HG02885 (cell line): ENCODE measurements around the gene ZNF605.
"Not testable (repeated sequence)": the region's sequence is repeated elsewhere in the genome, so short reads cannot be mapped to it uniquely, and the experiment has no call there.

Source experiments
- ATAC-seq: cut with Tn5 transposase; IDR thresholded peaks from one replicate; pipeline ENCODE4 v1.9.1; 2021; ENCODE audit warnings: mild to moderate bottlenecking; ENCODE audit not compliant: unreplicated experiment, poor library complexity

ZNF605 gene

GRCh38 chr12:132956011-132956788 lies at the start of gene ZNF605:
Gene ZNF605 (minus strand): TSS chr12:132956306. CDS start chr12:132945635, 10,671 bp downstream.
- peak; percentile 93 for ATAC-seq

GRCh38 chr12:132998741-132999140 lies 42.6 kb upstream of the ZNF605 start:
- ATAC-seq: no peak

GRCh38 chr12:132986885-132987225 lies 30.7 kb upstream of the ZNF605 start:
- no peak for ATAC-seq

- ATAC-seq: peak; percentile 97
Observed at GRCh38 chr12:132986001-132986884, 30.1 kb upstream of the ZNF605 start, which contains the start of gene ZNF26. Gene ZNF26 (plus strand): TSS chr12:132986367. CDS start chr12:132986841, 474 bp downstream.

GRCh38 chr12:132976870-132977269 lies 20.8 kb upstream of the ZNF605 start:
- not testable (repeated sequence) for ATAC-seq

- no peak for ATAC-seq
Observed at GRCh38 chr12:132972374-132972773, 16.3 kb upstream of the ZNF605 start.

GRCh38 chr12:132967736-132968135 lies 11.6 kb upstream of the ZNF605 start:
- no peak for ATAC-seq

- ATAC-seq: no peak
Observed at GRCh38 chr12:132966676-132967415, 10.7 kb upstream of the ZNF605 start.

- ATAC-seq: no peak
Observed at GRCh38 chr12:132965796-132966195, 9.7 kb upstream of the ZNF605 start.

GRCh38 chr12:132963947-132964346 lies 7.8 kb upstream of the ZNF605 start:
- not testable (repeated sequence) for ATAC-seq

GRCh38 chr12:132961790-132962189 lies 5.7 kb upstream of the ZNF605 start:
- not testable (repeated sequence) for ATAC-seq

GRCh38 chr12:132955094-132956010 lies 754 bp downstream of the ZNF605 start:
- ATAC-seq: peak; percentile 34

- ATAC-seq: no peak
Observed at GRCh38 chr12:132954471-132955048, 1.5 kb downstream of the ZNF605 start.

- ATAC-seq: no peak
Observed at GRCh38 chr12:132953771-132954170, 2.3 kb downstream of the ZNF605 start.

- ATAC-seq: no peak
Observed at GRCh38 chr12:132953163-132953425, 3.0 kb downstream of the ZNF605 start.

GRCh38 chr12:132952371-132953162 lies 3.5 kb downstream of the ZNF605 start:
- no peak for ATAC-seq

GRCh38 chr12:132951649-132952048 lies 4.5 kb downstream of the ZNF605 start:
- ATAC-seq: no peak

- no peak for ATAC-seq
Observed at GRCh38 chr12:132950844-132951535, 5.1 kb downstream of the ZNF605 start.
